ACC112 (cell line): ENCODE measurements around the gene ENAM.
"Not testable (repeated sequence)": the region's sequence is repeated elsewhere in the genome, so short reads cannot be mapped to it uniquely, and the experiment has no call there.

ENCODE experiments used
- H2AFZ ChIP-seq: fragments of 200-600 bp; sonication (generic); one replicate; pipeline ENCODE4 v1.6.0; 2017; ENCODE audit warnings: antibody characterized with exemption, low read length; ENCODE audit not compliant: unreplicated experiment
- H3K27ac ChIP-seq: fragments of 200-600 bp; sonication (generic); 2 replicates; pipeline ENCODE4 v1.5.1; 2014; ENCODE audit warnings: low read depth, mild to moderate bottlenecking, antibody characterized with exemption, low read length, moderate library complexity
- H3K27me3 ChIP-seq: fragments of 200-600 bp; sonication (generic); 2 replicates; pipeline ENCODE4 v1.6.1; 2014; ENCODE audit warnings: mild to moderate bottlenecking, antibody characterized with exemption, low read length, moderate library complexity, mixed read lengths; ENCODE audit not compliant: insufficient read depth
- H3K36me3 ChIP-seq: fragments of 200-600 bp; sonication (generic); 2 replicates; pipeline ENCODE4 v1.6.1; 2016; ENCODE audit warnings: mild to moderate bottlenecking, antibody characterized with exemption, low read length, moderate library complexity, mixed read lengths; ENCODE audit not compliant: insufficient read depth
- H3K4me1 ChIP-seq: fragments of 200-600 bp; sonication (generic); one replicate; pipeline ENCODE4 v1.6.1; 2016; ENCODE audit warnings: low read length, mixed read lengths; ENCODE audit not compliant: insufficient read depth, unreplicated experiment, control insufficient read depth
- H3K4me3 ChIP-seq: fragments of 200-600 bp; sonication (generic); 2 replicates; pipeline ENCODE4 v1.5.1; 2014; ENCODE audit warnings: mild to moderate bottlenecking, low read depth, low read length
- H3K79me2 ChIP-seq: fragments of 200-600 bp; sonication (generic); one replicate; pipeline ENCODE4 v1.6.0; 2016; ENCODE audit warnings: low read length; ENCODE audit not compliant: control insufficient read depth, unreplicated experiment, insufficient read depth

ENAM gene

DNA sequence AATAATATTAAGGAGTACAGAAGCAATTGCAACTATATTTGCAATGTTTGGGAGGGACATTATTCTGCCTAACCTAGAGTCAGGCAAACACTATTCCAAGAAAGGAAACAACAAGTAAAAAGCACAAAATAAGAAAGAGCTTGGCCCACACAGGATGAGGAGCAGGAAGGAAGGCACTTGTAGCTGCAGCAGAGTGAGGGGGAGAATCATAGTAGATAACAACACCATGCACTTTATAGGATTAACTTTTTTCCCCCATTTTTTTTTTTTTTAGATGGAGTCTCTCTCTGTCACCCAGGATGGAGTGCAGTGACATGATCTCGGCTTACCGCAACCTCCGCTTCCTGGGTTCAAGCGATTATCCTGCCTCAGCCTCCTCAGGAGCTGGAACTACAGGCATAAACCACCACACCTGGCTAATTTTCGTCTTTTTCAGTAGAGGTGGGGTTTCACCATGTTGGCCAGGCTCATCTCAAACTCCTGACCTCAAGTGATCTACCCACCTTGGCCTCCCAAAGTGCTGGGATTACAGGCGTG, 48.1 kb downstream of the ENAM start:
- Histone ChIP-seq H3K4me3 (no peak overlapping the region), H2AFZ (peak overlapping the region; percentile 3), H3K27me3 (no peaks in the 10 kb centered on the region), H3K79me2 (no peaks in the 10 kb centered on the region), H3K36me3 (no peaks in the 10 kb centered on the region), H3K27ac (no peak overlapping the region), H3K4me1 (no peaks in the 10 kb centered on the region)

DNA sequence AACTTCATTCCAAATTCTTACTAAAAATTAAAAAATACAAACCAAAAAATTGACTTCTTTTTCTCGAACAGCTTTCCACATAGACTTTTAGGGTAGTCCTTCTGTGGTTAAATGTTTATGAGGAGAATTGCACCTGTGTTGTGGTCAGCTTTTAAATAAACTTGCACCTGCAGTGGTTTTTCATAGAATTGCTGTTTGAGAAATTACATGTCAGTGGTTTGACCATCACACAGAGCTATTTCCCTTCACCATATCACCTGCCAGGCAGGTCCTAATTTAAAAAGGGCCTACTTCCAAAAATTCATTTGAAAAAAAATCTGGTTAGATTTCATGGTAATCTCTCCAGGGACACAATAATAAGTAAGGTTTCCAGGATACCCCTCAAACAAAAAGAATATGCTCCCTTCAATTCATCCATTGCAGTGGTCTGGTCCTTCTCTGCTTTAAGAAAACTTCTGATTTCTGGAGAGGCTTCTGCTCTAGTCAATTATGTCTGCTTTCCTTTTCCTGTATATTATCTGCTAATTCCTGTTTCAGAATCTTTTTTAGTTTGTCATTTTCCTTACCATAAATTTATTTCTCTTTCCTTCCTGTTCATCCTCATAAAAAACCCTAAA, 49.9 kb downstream of the ENAM start:
- no peak overlapping the region for H3K27ac ChIP-seq
- H3K4me1 ChIP-seq: no peaks in the 10 kb centered on the region
- no peaks in the 10 kb centered on the region for H3K36me3 ChIP-seq
- no peak overlapping the region for H2AFZ ChIP-seq
- H3K79me2 ChIP-seq: no peaks in the 10 kb centered on the region
- no peak overlapping the region for H3K4me3 ChIP-seq
- no peaks in the 10 kb centered on the region for H3K27me3 ChIP-seq

GRCh38 chr4:70680934-70681333, 52.4 kb downstream of the ENAM start:
- H3K79me2 ChIP-seq: no peaks in the 10 kb centered on the region
- no peaks in the 10 kb centered on the region for H3K4me1 ChIP-seq
- no peak overlapping the region for H3K27ac ChIP-seq
- H3K27me3 ChIP-seq: no peaks in the 10 kb centered on the region
- H3K4me3 ChIP-seq: no peak overlapping the region
- no peaks in the 10 kb centered on the region for H3K36me3 ChIP-seq
- no peak overlapping the region for H2AFZ ChIP-seq

GRCh38 chr4:70681704-70682103, 53.2 kb downstream of the ENAM start:
- no peaks in the 10 kb centered on the region for H3K79me2 ChIP-seq
- no peaks in the 10 kb centered on the region for H3K27me3 ChIP-seq
- no peaks in the 10 kb centered on the region for H3K36me3 ChIP-seq
- H3K4me1 ChIP-seq: no peaks in the 10 kb centered on the region
- H2AFZ ChIP-seq: no peak overlapping the region
- no peak overlapping the region for H3K4me3 ChIP-seq
- no peak overlapping the region for H3K27ac ChIP-seq

DNA sequence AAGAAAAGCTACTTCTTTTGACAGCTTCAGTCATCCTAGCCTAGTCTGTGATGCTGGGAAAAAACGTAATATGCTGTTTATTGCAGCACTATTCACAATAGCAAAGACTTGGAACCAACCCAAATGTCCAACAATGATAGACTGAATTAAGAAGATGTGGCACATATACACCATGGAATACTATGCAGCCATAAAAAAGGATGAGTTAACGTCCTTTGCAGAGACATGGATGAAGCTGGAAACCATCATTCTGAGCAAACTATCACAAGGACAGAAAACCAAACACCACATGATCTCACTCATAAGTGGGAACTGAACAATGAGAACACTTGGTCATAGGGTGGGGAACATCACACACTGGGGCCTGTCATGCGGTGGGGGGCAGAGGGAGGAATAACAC, 53.6 kb downstream of the ENAM start:
- not testable (repeated sequence) for H3K79me2 ChIP-seq, H3K4me1 ChIP-seq, H3K4me3 ChIP-seq, H3K36me3 ChIP-seq, H3K27me3 ChIP-seq, H2AFZ ChIP-seq, H3K27ac ChIP-seq

DNA sequence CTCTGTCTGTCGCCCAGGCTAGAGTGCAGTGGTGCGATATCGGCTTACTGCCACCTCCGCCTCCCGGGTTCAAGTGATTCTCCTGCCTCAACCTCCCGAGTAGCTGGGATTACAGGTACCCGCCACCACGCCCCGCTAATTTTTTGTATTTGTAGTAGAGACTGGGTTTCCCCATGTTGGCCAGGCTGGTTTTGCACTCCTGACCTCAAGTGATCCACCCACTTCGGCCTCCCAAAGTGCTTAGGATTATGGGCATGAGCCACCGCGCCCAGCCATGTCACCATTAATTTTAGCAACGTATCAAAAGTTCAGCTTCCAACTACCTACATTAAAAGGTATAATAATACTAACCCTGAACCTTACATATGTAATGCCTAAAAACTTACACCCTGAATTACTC, 58.8 kb downstream of the ENAM start:
- H3K27me3 ChIP-seq: no peaks in the 10 kb centered on the region
- H3K4me1 ChIP-seq: peaks cover 17% of the 10 kb centered on the region
- H3K27ac ChIP-seq: peak overlapping the region; percentile 85
- peak overlapping the region; percentile 94 for H3K4me3 ChIP-seq
- peaks cover 4% of the 10 kb centered on the region; the same call in 1 of the 2 replicates for H3K36me3 ChIP-seq
- peak overlapping the region; percentile 98 for H2AFZ ChIP-seq
- H3K79me2 ChIP-seq: peaks cover 33% of the 10 kb centered on the region

DNA sequence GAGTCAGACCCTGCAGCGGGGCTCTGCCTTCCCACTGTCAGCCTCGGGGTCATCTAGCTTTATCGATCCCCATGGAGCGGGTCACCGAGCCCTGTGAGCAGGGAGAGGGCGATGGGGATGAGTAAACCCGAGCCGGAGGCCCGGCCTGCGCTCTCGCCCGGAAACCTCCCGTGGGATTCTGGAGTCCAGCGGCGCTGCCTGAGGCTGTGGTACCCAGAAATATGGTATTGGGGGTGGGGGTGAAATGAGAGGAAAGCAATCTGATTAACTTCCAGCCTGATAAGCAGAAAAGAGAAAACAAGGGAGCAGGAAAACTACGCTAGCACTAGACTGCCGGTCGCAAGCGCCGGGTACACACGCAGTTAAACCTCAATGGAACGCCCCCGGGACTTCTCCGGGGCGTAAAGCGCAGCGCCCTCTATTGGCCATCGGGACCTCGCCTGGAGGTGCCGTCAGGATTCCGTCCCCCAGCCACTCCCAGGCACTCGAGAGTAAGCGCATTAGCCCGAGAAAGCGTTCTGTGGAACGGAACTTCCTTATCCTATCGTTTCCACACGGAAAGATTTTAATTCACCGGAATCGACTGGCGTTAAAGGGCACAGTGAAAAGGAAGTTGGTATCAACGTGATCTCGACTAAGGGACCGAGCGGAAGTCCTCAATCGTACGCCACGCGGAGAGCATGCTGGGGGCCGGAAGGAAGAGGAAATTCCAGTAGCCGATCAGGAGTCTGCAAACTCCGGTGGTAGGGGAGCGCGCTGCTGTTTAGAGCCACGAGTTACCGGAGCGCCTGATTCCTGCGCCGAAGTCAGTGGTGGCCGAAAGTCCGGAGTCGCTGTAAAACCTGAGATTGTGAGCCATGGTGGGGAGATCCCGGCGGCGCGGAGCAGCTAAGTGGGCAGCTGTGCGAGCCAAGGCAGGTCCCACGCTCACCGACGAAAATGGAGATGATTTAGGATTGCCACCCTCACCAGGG, 59.6 kb downstream of the ENAM start, which contains the start of gene UTP3:
UTP3 (plus strand) TSS at position 712 of the 974 bp plus-strand sequence; CDS start at position 858, 146 bp downstream.
- peaks cover 17% of the 10 kb centered on the region for H3K4me1 ChIP-seq
- peak within 1 kb of the TSS; percentile 98 for H2AFZ ChIP-seq
- H3K79me2 ChIP-seq: peaks cover 33% of the 10 kb centered on the region
- H3K27me3 ChIP-seq: no peaks in the 10 kb centered on the region
- peaks cover 4% of the 10 kb centered on the region; the same call in 1 of the 2 replicates for H3K36me3 ChIP-seq
- peak within 1 kb of the TSS; percentile 85 for H3K27ac ChIP-seq
- H3K4me3 ChIP-seq: peak within 1 kb of the TSS; percentile 94

DNA sequence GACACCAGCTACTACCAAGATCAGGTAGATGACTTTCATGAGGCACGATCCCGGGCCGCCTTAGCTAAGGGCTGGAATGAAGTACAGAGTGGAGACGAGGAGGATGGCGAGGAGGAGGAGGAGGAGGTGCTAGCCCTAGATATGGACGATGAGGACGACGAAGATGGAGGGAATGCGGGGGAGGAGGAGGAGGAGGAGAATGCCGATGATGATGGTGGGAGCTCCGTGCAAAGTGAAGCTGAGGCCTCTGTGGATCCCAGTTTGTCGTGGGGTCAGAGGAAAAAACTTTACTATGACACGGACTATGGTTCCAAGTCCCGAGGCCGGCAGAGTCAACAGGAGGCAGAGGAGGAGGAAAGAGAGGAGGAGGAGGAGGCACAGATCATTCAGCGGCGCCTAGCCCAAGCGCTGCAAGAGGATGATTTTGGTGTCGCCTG, 60.3 kb downstream of the ENAM start:
- Histone ChIP-seq H3K27ac (peak overlapping the region; percentile 85), H3K4me3 (peak overlapping the region; percentile 94), H3K36me3 (peaks cover 4% of the 10 kb centered on the region; the same call in 1 of the 2 replicates), H3K4me1 (peaks cover 17% of the 10 kb centered on the region), H2AFZ (peak overlapping the region; percentile 80), H3K27me3 (no peaks in the 10 kb centered on the region), H3K79me2 (peaks cover 33% of the 10 kb centered on the region)

DNA sequence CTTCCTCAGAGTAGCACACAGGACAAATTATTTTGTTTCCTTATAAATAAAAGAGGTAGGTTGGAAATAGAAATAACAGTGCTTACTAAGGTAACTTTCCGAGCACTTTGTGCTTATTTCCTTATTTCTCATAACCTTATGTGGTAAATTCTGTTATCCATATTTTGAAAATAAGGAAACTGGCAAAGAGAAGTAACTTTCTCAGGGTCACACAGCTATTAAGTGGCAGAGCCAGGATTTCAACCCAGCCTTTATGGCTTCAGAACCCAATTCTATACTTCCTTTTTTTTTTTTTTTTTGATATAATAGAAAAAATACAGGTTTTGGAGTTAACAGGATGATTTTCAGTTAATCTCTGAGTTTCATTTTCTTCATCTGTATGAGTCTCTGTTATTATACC, 63.1 kb downstream of the ENAM start:
- Histone ChIP-seq H3K36me3 (peaks cover 4% of the 10 kb centered on the region; the same call in 1 of the 2 replicates), H3K27me3 (no peaks in the 10 kb centered on the region), H3K27ac (no peak overlapping the region), H2AFZ (no peak overlapping the region), H3K4me1 (peaks cover 17% of the 10 kb centered on the region), H3K4me3 (no peak overlapping the region; the same call in 1 of the 2 replicates), H3K79me2 (peaks cover 33% of the 10 kb centered on the region)

- Histone ChIP-seq H3K4me1 (peaks cover 11% of the 10 kb centered on the region), H3K79me2 (peaks cover 20% of the 10 kb centered on the region)
- H2AFZ ChIP-seq, H3K27me3 ChIP-seq, H3K36me3 ChIP-seq, H3K27ac ChIP-seq, H3K4me3 ChIP-seq: not testable (repeated sequence)
Measured at GRCh38 chr4:70694633-70695032, 66.1 kb downstream of the ENAM start.
